NCI-H146 treated with DMSO at 0.1 percent for 48 hours (cell line): ENCODE data around the gene GLA.

Experiments
- DNase-seq: peaks from one replicate; lab custom pipeline; 2025; ENCODE audit not compliant: unreplicated experiment; lab: John Stamatoyannopoulos, UW

Gene GLA

DNA sequence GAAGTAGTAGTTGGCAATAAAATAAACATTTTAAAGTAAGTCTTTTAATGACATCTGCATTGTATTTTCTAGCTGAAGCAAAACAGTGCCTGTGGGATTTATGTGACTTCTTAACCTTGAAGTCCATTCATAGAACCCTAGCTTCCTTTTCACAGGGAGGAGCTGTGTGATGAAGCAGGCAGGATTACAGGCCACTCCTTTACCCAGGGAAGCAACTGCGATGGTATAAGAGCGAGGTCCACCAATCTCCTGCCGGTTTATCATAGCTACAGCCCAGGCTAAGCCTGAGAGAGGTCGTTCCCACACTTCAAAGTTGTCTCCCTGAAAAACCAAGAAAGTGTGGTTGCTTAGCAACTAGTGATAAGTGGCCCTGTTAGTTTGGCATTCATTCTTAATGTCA is 9.9 kb downstream of the GLA start:
- no peak for DNase-seq

DNA sequence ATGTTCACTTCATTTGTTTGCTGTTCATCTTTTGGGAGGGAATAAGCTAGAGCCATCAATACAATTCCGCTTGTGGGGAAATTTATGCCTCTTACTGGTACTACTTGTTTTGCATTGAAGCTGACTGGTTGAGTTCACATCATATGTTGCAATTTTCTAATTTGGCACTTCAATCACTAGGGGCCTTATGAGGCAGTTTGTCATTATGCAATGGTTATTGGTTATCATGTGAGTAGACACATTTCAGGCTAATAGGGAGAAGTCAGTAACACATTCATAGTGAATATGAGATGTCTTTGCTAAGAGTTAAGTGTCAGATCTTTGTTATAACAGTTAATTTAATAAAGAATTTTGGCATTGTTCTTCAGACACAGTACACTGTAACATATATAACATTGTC is 11.9 kb downstream of the GLA start:
- no peak for DNase-seq

DNA sequence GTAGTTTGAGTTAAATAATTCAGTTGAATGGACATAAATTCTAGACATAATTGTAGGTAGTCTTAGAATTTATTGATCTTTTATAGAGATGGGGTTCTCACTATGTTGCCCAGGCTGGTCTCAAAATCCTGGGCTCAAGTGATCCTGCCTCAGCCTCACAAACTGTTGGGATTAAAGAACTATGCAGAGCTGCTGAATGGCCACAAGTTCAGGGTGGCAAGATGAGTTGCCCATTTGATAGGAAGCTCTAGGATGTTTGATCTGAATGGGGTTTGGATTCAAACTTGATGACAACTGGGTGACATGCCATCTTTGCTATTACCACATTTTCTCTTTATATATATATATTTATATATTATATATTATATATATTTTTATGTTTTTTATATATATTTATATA is 13.4 kb downstream of the GLA start:
- DNase-seq, result no peak

DNA sequence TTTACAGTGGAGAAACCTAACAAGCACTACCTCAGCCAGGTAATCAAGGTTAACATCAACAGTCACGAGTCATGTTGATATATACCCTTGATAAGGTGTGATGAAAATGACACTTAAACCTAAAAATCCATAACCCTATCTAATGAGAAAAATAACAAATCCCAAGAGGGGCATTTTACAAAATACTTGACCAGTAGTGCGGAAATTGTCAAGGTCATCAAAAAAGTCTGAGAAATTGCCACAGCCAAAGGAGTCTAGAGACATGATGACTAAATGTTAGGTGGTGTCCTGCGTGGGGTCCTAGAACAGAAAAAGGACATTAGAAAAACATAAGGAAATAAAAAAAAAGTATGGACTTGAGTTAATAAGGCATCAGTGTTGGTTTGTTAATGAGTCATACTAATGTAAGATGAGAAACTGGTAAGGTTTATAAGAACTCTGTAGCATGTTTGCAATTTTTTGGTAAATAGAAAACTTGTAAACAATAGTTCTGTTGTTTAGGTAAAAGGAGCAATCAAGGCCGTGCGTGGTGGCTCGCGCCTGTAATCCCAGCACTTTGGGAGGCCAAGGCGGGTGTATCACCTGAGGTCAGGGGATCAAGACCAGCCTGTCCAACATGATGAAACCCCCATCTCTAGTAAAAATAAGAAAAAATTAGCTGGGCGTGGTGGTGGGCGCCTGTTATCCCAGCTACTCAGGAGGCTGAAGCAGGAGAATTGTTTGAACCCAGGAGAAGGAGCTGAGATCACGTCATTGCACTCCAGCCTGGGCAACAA is 14.0 kb downstream of the GLA start:
- no peak for DNase-seq

DNA sequence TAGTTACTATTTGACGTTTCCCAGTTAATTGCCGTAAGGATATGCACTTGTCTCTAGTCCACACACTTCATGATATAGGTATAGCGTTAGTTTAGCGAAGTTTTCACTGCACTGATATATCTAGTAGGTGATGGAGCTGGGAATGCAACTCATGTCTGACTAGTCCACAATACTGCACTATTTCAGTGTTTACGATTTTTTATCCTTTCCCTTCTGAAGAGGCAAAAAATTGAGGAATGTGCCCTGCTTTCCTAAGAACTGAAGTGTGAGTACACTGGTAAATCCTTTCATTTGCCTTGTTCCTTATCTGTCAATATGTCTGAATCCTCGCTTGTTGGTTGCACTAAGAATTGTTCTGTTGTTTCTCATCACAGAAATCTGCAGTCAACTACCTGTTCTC is 15.9 kb downstream of the GLA start:
- DNase-seq, result no peak

DNA sequence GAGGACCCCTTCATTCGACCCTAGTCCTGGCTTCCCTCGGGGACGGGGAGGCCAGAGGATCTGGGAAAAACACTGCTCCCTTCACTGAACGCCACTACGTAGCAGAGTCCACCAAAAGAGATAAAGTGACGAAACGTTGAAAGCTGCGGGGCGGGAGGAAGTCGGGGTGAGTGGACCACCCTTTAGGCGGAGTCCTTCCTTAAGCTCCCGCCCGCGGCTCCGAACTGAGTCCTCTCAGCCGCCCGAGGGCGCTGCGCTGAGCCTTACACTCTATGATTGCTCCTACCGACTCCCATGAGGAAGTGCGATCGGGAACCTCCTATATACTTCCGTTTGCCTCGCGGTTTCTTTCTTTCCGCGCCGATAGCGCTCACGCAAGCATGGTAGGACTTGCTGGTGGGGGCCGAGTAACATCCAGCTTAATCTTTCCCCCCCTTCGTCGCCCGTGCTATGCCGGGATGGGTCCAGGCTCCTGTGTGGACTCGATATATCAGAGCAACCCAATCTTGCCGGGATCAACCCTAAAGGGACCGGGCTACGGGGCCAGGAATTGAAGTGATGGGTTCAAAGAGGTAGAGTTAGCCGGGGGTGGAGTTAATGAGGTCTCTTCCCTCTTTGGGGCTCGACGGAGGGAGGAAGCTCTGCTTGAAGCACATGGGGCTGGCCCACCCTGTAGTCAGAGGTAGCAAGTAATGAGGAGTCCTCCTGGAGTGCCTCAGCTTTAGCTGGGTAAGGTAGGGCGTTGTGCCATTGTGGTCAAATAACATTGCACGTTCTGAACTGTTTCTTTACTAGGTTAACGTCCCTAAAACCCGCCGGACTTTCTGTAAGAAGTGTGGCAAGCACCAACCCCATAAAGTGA is 16.8 kb downstream of the GLA start, which contains the start of gene RPL36A:
Gene RPL36A, plus strand, starts transcription at position 348 of the 862 bp plus-strand sequence. Its CDS starts 33 bp downstream, at position 381.
- peak; percentile 85 for DNase-seq

DNA sequence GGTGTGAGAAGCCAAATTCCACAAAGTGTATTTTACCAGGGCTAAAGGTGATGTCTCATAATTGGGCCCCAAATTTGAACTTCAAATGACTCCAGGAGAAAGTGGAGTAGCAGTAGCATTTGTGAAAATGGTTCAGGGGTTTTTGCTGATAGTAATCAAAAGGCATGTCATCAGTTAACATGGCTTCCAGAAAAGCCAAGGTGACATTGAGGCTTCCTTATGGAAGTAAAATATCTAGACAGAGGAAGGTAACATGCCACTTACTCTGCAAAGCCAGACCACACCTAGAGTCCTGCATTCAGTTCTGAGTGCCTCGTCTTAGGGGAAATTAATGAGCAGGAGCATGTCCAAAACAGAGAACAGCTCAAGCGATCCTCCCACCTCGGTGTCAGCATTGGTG is 19.1 kb downstream of the GLA start:
- no peak for DNase-seq

DNA sequence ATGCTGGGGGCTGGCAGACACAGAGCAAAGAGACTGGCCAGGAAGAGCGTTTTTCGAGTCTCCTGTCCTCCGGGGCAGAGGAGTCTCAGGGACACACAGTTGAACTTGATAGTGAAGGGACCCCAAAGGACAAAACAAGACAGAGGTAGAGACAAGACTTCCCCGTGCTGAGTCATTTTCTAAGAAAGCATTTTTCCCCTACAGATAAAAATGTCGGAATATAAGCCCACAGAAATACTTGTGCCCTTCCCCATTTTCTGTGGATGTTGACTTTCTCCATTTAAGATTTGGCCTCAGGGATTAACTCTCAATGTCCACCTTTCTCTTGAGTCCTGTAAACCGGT is 21.2 kb downstream of the GLA start:
- no peak for DNase-seq

DNA sequence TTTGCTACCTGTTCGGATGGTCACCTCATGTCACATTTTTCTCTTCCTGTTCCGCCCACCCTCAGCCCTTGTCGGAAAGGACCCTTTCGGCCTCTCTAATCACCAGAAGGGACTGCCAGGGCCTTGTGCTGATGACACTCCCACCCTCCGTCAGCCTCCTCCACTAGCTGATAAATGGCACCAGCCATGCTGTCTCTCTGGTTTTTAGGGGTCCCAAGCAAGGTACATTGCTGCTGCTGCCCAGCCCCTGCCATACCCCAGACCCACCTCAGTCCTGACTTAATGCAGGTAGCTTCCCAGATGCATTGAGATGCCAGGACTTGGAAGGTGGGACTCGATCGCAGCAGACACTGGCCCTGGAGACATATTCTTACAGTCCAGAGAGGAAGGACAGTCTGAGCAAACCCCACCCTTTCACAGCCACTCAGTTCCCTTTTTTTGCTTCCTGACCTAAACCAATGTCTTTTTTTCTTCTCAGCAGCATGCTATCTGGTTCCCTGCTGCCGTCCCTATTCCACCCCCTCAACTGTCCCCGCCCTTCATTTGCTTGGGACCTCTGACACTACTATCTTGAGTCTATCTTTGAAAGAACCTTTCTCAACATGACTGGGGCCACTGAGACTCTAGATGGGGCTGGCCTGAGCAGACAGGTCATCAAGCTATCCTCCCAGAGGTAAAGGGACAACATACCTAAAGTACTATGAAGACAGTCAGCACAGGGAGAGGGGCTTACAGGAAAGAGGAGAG is 21.8 kb downstream of the GLA start, which contains the start of gene BTK:
Gene BTK, minus strand, starts transcription at position 397 of the 747 bp plus-strand sequence. CDS start 10,907 bp downstream, outside the sequence.
- no peak for DNase-seq

DNA sequence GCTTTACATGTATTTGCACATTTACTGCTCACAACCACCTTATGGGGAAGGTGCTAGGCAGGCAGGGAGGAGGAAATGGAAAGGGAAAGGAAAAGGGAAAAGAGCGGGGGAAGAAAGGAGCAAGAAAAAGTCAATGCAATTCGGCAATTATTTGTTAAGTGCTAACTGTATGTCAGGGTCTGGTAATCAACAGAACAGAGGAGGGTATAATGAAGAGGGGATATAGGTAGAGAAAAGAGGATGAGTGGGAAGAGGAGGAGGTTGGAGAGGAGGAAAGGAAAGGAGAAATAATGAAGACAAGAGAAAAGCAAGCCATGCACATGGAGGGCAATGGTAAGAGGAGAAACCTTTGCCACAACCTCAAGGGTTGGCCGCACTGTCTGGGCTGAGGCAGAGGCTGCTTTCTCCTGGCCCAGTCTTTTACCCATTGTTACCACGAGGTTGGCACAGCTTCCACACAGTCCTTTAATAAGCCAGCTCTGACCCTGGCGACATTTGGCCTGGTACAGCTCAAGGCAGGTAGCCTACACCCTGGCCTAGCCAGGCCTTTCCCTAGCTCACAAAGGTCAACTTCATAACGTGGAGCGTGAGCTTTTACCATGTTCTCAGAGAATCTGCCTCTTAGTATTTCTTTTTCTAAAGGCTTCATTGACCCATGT is 22.6 kb downstream of the GLA start:
- no peak for DNase-seq

DNA sequence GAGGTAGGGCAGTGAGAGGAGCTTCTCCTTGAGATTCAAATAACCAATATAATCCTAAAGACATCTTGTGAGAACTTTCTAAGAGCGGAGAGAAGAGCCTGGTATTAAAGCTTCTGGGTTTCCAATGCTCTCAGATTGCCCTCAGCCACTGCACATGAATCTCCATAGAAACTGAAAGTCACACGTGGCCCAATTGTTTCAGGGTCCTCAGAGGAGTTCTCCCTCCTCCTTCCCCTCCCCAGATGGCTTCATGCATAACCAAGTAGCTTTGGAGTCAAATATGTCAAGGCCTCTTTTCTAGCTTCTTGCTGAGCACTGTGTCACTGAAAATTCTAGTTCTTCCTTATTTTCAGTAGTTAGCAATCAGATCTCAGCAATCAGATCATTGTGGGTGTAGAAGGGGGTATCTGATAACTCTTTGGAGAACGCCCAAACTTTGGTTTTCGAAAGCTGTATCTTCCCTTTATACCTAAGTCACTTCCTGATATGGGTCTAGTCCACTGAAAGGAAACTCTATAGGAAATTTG is 24.0 kb downstream of the GLA start:
- DNase-seq, result no peak

DNA sequence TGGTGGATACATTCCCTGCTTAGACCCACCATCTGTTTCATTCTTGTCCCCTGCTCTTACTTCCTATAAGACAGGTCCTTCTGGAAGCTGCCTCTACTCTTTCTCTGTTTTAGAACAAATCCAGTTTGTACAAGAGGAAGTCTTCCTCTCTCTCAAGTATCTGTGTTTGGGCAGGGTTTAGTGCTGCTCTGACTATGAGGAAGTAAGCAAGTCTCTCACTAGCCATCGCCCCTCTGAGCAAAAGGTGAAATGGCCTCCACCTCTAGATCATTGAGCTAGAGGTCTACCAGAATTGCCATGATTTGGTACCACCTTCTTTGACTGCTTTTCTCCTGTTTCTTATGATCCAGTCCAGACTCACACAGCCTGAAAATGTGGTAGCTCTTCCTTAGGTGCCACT is 30.2 kb downstream of the GLA start:
- DNase-seq, result no peak

DNA sequence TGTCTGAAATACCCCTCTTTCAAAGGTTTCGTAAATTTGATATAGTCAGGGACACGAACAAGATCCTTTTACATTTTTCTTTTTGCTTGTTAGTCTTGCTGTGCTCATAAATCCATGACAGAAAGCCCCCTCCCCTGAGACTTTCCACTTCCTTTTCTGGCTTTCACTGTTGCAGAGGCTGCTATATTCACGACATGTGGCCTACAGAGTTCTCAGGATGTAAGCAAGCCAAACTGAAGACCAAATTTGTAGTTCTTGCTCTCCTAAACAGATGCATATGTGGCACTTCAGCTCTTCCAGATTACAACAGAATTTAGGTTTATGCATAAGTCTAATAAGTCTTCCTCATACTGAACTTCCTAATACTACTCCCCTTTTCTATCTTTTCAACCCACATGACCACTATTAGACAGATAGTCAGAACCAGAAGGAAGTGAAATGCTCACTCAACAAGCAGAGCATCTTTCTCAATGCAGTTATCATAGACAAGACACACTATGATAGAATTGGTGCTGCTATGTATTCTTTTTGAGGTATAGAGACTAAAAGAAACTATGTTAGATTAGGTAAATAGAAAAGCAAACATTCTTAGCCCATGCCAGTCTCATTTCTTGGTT is 36.7 kb downstream of the GLA start:
- no peak for DNase-seq

DNA sequence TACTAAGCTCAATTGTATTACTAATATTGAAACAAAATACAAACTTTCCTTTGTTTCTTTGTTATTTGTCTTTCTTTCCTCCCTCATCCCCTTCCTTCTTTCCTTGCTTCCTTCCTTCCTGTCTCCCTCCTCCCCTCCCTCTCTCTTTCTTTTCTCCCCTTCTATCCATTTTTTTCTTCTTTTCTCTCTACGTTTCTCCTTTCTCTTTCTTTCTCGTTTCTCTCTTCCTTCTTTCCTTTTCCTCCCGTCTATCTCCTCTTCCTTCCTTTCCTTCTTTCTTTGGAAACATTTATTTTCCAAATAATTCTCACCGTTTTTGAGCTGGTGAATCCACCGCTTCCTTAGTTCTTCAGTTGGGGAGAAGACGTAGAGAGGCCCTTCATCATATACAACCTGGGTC is 38.0 kb downstream of the GLA start:
- DNase-seq, result no peak

DNA sequence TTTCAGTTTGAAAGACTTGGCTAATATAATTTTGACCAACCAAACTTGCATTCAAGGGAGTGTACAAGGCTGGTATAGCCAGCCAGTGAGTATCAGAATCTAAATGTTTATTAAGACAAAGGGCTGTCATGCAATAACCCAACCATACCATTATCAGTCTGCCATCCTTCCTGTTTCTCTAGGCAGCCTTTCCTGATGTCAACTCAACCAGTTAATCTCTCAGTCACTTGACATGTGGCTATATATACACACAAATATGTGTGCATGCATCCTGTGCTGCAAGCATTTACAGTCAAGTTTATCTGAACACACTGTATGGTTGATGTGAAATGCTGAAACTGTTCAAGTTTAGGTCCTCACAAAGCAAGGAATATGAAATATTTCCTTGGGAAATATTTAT is 38.9 kb downstream of the GLA start:
- DNase-seq, result no peak

DNA sequence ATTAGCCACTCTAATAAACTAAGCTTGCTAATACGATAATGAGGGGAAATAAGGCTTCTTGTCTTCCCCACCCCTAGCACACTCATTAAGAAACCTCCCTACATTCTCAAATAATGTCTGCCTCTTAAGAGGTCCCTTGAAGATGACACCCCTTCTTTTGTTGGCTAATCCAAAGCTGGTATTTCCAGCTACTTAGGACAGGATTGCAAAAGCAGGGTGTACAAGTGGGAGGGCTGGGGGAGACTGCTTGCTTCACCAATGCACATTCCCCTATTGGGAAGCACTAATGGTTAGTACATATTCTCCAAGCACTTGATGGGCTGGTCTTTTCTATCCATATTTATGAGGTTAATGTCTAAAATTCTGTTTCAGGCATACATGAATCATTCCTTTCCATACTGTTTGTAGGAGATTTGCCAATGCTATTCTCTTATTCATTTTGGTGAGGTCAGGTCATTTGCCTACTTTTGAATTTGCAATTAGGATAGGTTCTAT is 42.4 kb downstream of the GLA start:
- no peak for DNase-seq

DNA sequence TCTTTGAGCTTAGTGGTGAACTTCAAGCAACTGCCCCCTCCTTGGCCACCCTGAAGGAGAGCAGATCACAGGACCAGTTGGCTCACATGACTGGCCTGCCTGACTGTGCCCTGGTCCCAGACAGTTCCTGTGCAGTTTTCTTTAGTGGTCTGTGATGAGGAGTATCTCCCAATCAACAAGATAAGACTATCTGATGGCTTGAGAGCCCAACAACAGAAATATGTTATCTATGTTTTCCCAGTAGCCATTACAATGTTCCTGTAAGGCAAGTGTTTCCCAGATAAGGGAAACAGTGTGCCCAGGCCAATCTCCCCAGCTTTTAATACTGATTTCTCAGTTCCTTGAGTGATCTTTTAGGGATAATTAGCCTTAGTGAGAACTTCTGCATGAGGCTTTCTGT is 45.0 kb downstream of the GLA start:
- DNase-seq, result no peak

DNA sequence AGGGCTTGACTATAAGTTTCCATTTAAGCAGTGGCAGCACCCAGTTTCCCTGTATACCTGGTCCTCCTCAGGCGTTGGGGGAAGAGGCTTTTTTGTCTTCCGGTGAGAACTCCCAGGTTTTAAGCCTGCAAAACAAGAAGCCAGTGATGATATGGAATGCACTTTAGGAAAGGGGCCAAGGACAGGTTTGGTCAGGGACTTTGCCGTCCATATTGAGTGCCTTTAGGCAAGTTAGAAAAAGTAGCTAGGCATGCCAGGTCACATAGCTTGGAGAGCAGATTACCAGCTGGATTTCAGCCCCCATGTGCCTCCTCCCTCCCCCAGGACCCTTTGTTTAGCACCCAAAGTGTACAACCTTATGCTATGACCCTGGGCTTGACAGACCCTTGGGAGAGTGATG is 45.6 kb downstream of the GLA start:
- DNase-seq, result no peak

DNA sequence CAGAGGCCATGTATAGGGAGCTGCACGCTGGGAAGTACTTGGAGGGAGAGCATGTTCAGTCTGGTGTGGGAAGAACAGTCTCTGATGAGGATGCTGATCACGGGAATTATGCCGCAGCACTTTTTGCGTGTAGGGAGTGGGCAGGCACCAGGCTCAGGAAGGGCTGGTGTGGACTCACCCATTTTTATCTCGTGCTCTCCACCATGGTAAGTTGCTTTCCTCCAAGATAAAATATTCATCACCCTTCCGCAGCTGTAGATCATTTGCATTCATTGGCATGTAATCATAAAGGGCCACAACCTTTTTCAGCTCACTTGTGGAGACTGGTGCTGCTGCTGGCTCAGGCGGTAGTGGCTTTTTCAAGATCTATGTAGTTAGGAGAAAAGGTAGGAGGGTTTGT is 47.3 kb downstream of the GLA start:
- DNase-seq, result no peak

DNA sequence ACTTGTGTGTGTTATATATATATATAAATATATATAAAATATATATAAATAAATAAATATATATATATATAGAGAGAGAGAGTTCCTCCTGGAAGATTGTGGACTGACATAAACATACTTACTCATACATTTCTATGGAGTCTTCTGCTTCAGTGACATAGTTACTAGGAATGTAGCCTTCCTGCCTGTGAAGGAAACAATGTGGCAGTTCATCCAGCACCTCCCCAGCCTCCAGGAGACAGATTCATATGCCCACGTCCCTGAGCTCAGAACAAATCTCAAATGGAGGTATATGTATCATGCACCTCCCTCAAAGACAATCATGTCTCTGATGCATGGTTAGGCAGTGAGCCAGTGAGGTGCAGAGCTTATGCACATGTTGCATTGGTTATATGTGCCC is 47.8 kb downstream of the GLA start:
- no peak for DNase-seq
